SK-N-SH (cell line): ENCODE results near the gene BRAF. TPM values are rescaled to one million over a fixed set of nuclear protein-coding genes. Genes with fewer than 3 reads are reported as not detected.

Experiments used
- CTCF ChIA-PET: fragments of 300-600, 350-600 bp; formaldehyde crosslinking; extraction: SDS; loops from one replicate; lab custom pipeline; 2021; lab: Yijun Ruan, JAX
- POLR2A ChIA-PET: fragments of 350-600 bp; sonication (Branson Sonifier 250); formaldehyde crosslinking; extraction: SDS; loops from one replicate; lab custom pipeline; 2020; ENCODE audit warnings: antibody characterized with exemption, inconsistent platforms; lab: Yijun Ruan, JAX
- DNase-seq: peaks from one replicate; pipeline ENCODE4 v3.0.0; 2012
- H2AFZ ChIP-seq: fragments of 200-600 bp; sonication (generic); 2 replicates; pipeline ENCODE4 v1.8.1; 2016; ENCODE audit warnings: antibody characterized with exemption, mild to moderate bottlenecking, low read depth
- H3F3A ChIP-seq: fragments of 200-600 bp; sonication (generic); replicated peaks from 2 replicates; pipeline ENCODE3; 2016; ENCODE audit warnings: antibody characterized with exemption, mild to moderate bottlenecking; ENCODE audit not compliant: insufficient read depth
- H3K27ac ChIP-seq, 2 experiments: fragments of 200-500 bp in 1 of 2; fragments of 200-600 bp in 1 of 2; sonication (Bioruptor generic) in 1 of 2; sonication (generic), shearing (Covaris generic) in 1 of 2; 2 replicates each; pipeline versions ENCODE4 v1.5.1 to v1.6.1; 2014 to 2016; ENCODE audit warnings: low read depth in 2 of 2, inconsistent platforms in 1 of 2, low read length in 1 of 2, mild to moderate bottlenecking in 1 of 2, mixed read lengths in 1 of 2
- H3K27me3 ChIP-seq: fragments of 200-600 bp; sonication (generic), shearing (Covaris generic); 2 replicates; pipeline ENCODE4 v1.6.1; 2016; ENCODE audit warnings: mixed run types; ENCODE audit not compliant: insufficient read depth
- H3K36me3 ChIP-seq, 2 experiments: fragments of 200-500 bp in 1 of 2; fragments of 200-600 bp in 1 of 2; sonication (Bioruptor generic) in 1 of 2; sonication (generic) in 1 of 2; replicated peaks in 1 of 2; 2 replicates each; pipeline versions ENCODE3 to v1.5.1; 2014 to 2016; ENCODE audit warnings: low read length in 1 of 2, mild to moderate bottlenecking in 1 of 2; ENCODE audit not compliant: insufficient read depth in 2 of 2, control insufficient read depth in 1 of 2
- H3K4me1 ChIP-seq, 2 experiments: fragments of 200-500 bp in 1 of 2; fragments of 200-600 bp in 1 of 2; sonication (Bioruptor generic) in 1 of 2; sonication (generic), shearing (Covaris generic) in 1 of 2; 2 replicates each; pipeline versions ENCODE4 v1.5.1 to v1.6.1; 2014 to 2016; ENCODE audit warnings: low read depth in 1 of 2, low read length in 1 of 2, mixed run types in 1 of 2; ENCODE audit not compliant: insufficient read depth in 2 of 2, control insufficient read depth in 1 of 2
- H3K4me2 ChIP-seq: fragments of 200-600 bp; sonication (generic), shearing (Covaris generic); 2 replicates; pipeline ENCODE4 v1.6.1; 2017; ENCODE audit warnings: mixed run types
- H3K4me3 ChIP-seq, 2 experiments: fragments of 200-500 bp in 1 of 2; fragments of 200-600 bp in 1 of 2; sonication (Bioruptor generic) in 1 of 2; sonication (generic), shearing (Covaris generic) in 1 of 2; 2 replicates each; pipeline versions ENCODE4 v1.5.1 to v1.8.1; 2014 to 2016; ENCODE audit warnings: low read depth in 2 of 2, inconsistent platforms in 1 of 2, low read length in 1 of 2, mild to moderate bottlenecking in 1 of 2, mixed read lengths in 1 of 2, moderate library complexity in 1 of 2
- H3K79me2 ChIP-seq: fragments of 200-600 bp; sonication (generic); 2 replicates; pipeline ENCODE4 v1.8.1; 2017; ENCODE audit warnings: mild to moderate bottlenecking; ENCODE audit not compliant: insufficient read depth
- H3K9ac ChIP-seq: fragments of 200-600 bp; sonication (generic); 2 replicates; pipeline ENCODE4 v1.6.1; 2017; ENCODE audit warnings: mixed run types
- H3K9me2 ChIP-seq: fragments of 200-600 bp; sonication (generic); 2 replicates; pipeline ENCODE4 v1.6.1; 2017; ENCODE audit warnings: mixed run types
- H3K9me3 ChIP-seq: fragments of 200-600 bp; sonication (generic); 2 replicates; pipeline ENCODE4 v1.6.1; 2017; ENCODE audit warnings: mixed run types, mild to moderate bottlenecking, moderate library complexity
- H4K20me1 ChIP-seq: fragments of 200-600 bp; sonication (generic); 2 replicates; pipeline ENCODE4 v1.6.1; 2017; ENCODE audit warnings: mild to moderate bottlenecking, mixed run types; ENCODE audit not compliant: insufficient read depth
- ELF1 ChIP-seq: IDR thresholded peaks from 2 replicates; pipeline ENCODE4 v1.4.0; 2012
- FOXJ3 ChIP-seq: sonication (generic); formaldehyde crosslinking; IDR thresholded peaks from 2 replicates; pipeline ENCODE4 v1.5.1; 2020; ENCODE audit warnings: mild to moderate bottlenecking, missing genetic modification reagents
- GABPA ChIP-seq: IDR thresholded peaks from 2 replicates; pipeline ENCODE4 v1.4.0; 2012; ENCODE audit warnings: low read depth, mild to moderate bottlenecking
- GATA2 ChIP-seq: sonication (generic); formaldehyde crosslinking; IDR thresholded peaks from 2 replicates; pipeline ENCODE4 v1.5.0; 2020; ENCODE audit warnings: mild to moderate bottlenecking, missing genetic modification reagents
- JUND ChIP-seq: IDR thresholded peaks from 2 replicates; pipeline ENCODE4 v1.4.0; 2012
- NFIC ChIP-seq: IDR thresholded peaks from 2 replicates; pipeline ENCODE4 v1.4.0; 2012; ENCODE audit warnings: borderline replicate concordance
- POLR2AphosphoS5 ChIP-seq: IDR thresholded peaks from 2 replicates; pipeline ENCODE4 v1.6.1; 2012; ENCODE audit warnings: low read depth, low read length
- RAD21 ChIP-seq: IDR thresholded peaks from 2 replicates; pipeline ENCODE4 v1.6.1; 2012; ENCODE audit warnings: mild to moderate bottlenecking, low read length
- RCOR1 ChIP-seq: fragments of 150-350 bp; IDR thresholded peaks from 2 replicates; pipeline ENCODE4 v1.6.1; 2017; ENCODE audit warnings: antibody characterized with exemption, low read length
- TEAD4 ChIP-seq: IDR thresholded peaks from 2 replicates; pipeline ENCODE4 v1.4.0; 2012; ENCODE audit warnings: mild to moderate bottlenecking, borderline replicate concordance; ENCODE audit not compliant: insufficient read depth
- WGBS: methylation state at CpG from one replicate; pipeline ENCODE4 v1.1.6; 2017; ENCODE audit warnings: low lambda C conversion rate; 5-methylcytosine and 5-hydroxymethylcytosine counted together
- polyA plus RNA-seq, 3 experiments: library from polyadenylated mRNA; depleted of rRNA; stranded (reverse); fragments of >200 nt; gene quantifications; 2 replicates each; pipeline ENCODE4 v1.2.3, GENCODE V29; 2012
- TF ChIP-seq, protein P1 (sequence below): fragments of 150-350 bp; IDR thresholded peaks from 2 replicates; pipeline ENCODE4 v1.6.1; 2016; ENCODE audit warnings: mild to moderate bottlenecking, low read depth, low read length
- TF ChIP-seq, protein P2 (sequence below): IDR thresholded peaks from 2 replicates; pipeline ENCODE4 v1.4.0; 2012; ENCODE audit warnings: low read depth, borderline replicate concordance
- TF ChIP-seq, protein P3 (sequence below): IDR thresholded peaks from 2 replicates; pipeline ENCODE4 v1.4.0; 2012; ENCODE audit warnings: low read depth
- TF ChIP-seq, protein P4 (sequence below): fragments of 150-350 bp; IDR thresholded peaks from 2 replicates; pipeline ENCODE4 v1.6.1; 2017; ENCODE audit warnings: antibody characterized with exemption, low read length, low read depth, borderline replicate concordance

BRAF gene
- polyA plus RNA-seq, 1 of the 3 experiments (the other 2 are of a cell fraction), result 5.2 TPM

GRCh38 chr7:140702774-140703173 lies 222.0 kb downstream of the BRAF start:
- DNase-seq, result no peak
- WGBS, result 93% methylated on average over 10 of the region's 10 CpGs
- H3K79me2 ChIP-seq, result peaks cover 62% of the 10 kb centered on the region

DNA sequence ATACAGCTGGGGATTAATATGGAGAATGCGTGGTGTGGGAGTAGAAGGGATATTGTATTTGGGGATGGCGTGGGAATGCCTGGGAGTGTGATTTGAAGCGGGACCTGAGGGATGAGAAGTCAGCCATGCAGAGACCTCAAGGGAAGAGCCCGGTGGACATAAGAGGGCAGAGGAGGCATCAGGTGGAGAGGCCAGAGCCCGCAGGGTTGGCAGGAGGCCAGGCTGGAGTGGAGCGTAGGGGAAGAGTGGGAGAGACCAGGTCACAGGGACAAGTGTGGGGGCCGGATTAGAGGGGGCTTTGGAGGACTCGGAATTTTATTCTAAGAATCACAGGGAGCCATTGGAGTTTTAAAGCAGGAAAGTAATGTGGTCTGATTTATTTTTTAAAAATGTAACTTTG lies 226.3 kb downstream of the BRAF start:
- Histone ChIP-seq H3K27me3 (no peaks in the 10 kb centered on the region), H3K36me3 (peaks cover 3 to 20% of the 10 kb centered on the region in 2 experiments), H3K4me2 (peak overlapping the region; percentile 89), H3K27ac (no peak overlapping the region), H3F3A (peaks cover 3% of the 10 kb centered on the region), H3K4me3 (peak overlapping the region in 1 of 2 experiments; percentile 95; a peak in 1 of 4 replicates), H3K4me1 (peaks cover 15 to 18% of the 10 kb centered on the region in 2 experiments; a peak in 3 of 4 replicates), H3K9me3 (no peaks in the 10 kb centered on the region), H3K79me2 (peaks cover 63% of the 10 kb centered on the region), H4K20me1 (peaks cover 7% of the 10 kb centered on the region), H2AFZ (no peak overlapping the region), H3K9me2 (no peaks in the 10 kb centered on the region), H3K9ac (no peak overlapping the region; the same call in 1 of the 2 replicates)
- WGBS, result 79% methylated on average over 8 of the region's 8 CpGs
- DNase-seq, result no peak
- CTCF ChIA-PET, result interaction anchor here (1.2 to 2.1 kb wide), 4 partner anchors 18 to 28 kb away, joined by 3 to 7 read pairs (median 6); no protein-coding TSS in a partner anchor
- POLR2A ChIA-PET, result no interaction called here
- TF ChIP-seq ELF1 (no peak), TEAD4 (no peak), JUND (no peak), NFIC (no peak), GABPA (no peak), RCOR1 (no peak)
- TF ChIP-seq, protein P1, sequence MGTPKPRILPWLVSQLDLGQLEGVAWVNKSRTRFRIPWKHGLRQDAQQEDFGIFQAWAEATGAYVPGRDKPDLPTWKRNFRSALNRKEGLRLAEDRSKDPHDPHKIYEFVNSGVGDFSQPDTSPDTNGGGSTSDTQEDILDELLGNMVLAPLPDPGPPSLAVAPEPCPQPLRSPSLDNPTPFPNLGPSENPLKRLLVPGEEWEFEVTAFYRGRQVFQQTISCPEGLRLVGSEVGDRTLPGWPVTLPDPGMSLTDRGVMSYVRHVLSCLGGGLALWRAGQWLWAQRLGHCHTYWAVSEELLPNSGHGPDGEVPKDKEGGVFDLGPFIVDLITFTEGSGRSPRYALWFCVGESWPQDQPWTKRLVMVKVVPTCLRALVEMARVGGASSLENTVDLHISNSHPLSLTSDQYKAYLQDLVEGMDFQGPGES, result no peak
- TF ChIP-seq, protein P2, sequence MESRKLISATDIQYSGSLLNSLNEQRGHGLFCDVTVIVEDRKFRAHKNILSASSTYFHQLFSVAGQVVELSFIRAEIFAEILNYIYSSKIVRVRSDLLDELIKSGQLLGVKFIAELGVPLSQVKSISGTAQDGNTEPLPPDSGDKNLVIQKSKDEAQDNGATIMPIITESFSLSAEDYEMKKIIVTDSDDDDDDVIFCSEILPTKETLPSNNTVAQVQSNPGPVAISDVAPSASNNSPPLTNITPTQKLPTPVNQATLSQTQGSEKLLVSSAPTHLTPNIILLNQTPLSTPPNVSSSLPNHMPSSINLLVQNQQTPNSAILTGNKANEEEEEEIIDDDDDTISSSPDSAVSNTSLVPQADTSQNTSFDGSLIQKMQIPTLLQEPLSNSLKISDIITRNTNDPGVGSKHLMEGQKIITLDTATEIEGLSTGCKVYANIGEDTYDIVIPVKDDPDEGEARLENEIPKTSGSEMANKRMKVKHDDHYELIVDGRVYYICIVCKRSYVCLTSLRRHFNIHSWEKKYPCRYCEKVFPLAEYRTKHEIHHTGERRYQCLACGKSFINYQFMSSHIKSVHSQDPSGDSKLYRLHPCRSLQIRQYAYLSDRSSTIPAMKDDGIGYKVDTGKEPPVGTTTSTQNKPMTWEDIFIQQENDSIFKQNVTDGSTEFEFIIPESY, result no peak
- TF ChIP-seq, protein P3, sequence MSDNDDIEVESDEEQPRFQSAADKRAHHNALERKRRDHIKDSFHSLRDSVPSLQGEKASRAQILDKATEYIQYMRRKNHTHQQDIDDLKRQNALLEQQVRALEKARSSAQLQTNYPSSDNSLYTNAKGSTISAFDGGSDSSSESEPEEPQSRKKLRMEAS, result no peak

More at GRCh38 chr7:140702774-140703173, 222.0 kb downstream of the BRAF start:
- Histone ChIP-seq H4K20me1 (peaks cover 7% of the 10 kb centered on the region), H3K36me3 (peaks cover 26 to 53% of the 10 kb centered on the region in 2 experiments), H3K9me3 (no peaks in the 10 kb centered on the region), H3K4me2 (no peak overlapping the region), H3K9ac (no peak overlapping the region), H2AFZ (no peak overlapping the region), H3K27ac (no peak overlapping the region), H3K4me1 (peaks cover 8% of the 10 kb centered on the region in 2 experiments; a peak in 2 of 4 replicates), H3K27me3 (no peaks in the 10 kb centered on the region), H3F3A (peaks cover 17% of the 10 kb centered on the region), H3K4me3 (no peak overlapping the region), H3K9me2 (no peaks in the 10 kb centered on the region)
- POLR2A ChIA-PET, result interaction anchor here (0.9 kb wide), 1 partner anchor 11 kb away, joined by 3 read pairs; no protein-coding TSS in a partner anchor
- TF ChIP-seq, protein P4, sequence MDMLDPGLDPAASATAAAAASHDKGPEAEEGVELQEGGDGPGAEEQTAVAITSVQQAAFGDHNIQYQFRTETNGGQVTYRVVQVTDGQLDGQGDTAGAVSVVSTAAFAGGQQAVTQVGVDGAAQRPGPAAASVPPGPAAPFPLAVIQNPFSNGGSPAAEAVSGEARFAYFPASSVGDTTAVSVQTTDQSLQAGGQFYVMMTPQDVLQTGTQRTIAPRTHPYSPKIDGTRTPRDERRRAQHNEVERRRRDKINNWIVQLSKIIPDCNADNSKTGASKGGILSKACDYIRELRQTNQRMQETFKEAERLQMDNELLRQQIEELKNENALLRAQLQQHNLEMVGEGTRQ, result no peak
- TF ChIP-seq POLR2AphosphoS5 (no peak), FOXJ3 (CRISPR knock-in tag) (no peak), NFIC (no peak), RAD21 (no peak), GATA2 (CRISPR knock-in tag) (no peak)
- CTCF ChIA-PET, result no interaction called here
